ENCODE measurements around the gene ITGA11.

GRCh38 chr15:68340726-68341671 is 91.0 kb downstream of the ITGA11 start:
- no peak for TF ChIP-seq CTCF (IDR thresholded peaks at IDR 0.05)
- no peak for TF ChIP-seq POLR2A (IDR thresholded peaks at IDR 0.05)

All from ovary (tissue), 3 donors.